Hepatocyte (in vitro differentiated cells): ENCODE data around the gene SIGLEC5. TPM values are rescaled to one million over a fixed set of nuclear protein-coding genes. Genes with fewer than 3 reads are reported as not detected.

ENCODE experiments used
- DNase-seq: peaks from one replicate; pipeline ENCODE4 v3.0.0-alpha.2; 2016; ENCODE audit warnings: low spot score
- H2AFZ ChIP-seq: fragments of 200-600 bp; sonication (generic); 2 replicates; pipeline ENCODE4 v1.6.0; 2016; ENCODE audit warnings: antibody characterized with exemption, mild to moderate bottlenecking
- H3K27ac ChIP-seq: fragments of 200-600 bp; sonication (generic); 2 replicates; pipeline ENCODE4 v1.5.1; 2016; ENCODE audit warnings: mild to moderate bottlenecking
- H3K27me3 ChIP-seq: fragments of 200-600 bp; sonication (generic); 2 replicates; pipeline ENCODE4 v1.6.1; 2016
- H3K36me3 ChIP-seq: fragments of 200-600 bp; sonication (generic); replicated peaks from 2 replicates; pipeline ENCODE4 v1.5.1; 2016; ENCODE audit warnings: low read depth; ENCODE audit not compliant: insufficient read depth
- H3K4me1 ChIP-seq: fragments of 200-600 bp; sonication (generic); 2 replicates; pipeline ENCODE4 v1.5.1; 2016; ENCODE audit warnings: mild to moderate bottlenecking, moderate library complexity; ENCODE audit not compliant: insufficient read depth
- H3K4me2 ChIP-seq: fragments of 200-600 bp; sonication (generic); 2 replicates; pipeline ENCODE4 v1.6.0; 2016
- H3K4me3 ChIP-seq: fragments of 200-600 bp; sonication (generic); 2 replicates; pipeline ENCODE4 v1.5.1; 2016; ENCODE audit warnings: mild to moderate bottlenecking
- H3K79me2 ChIP-seq: fragments of 200-600 bp; sonication (generic); 2 replicates; pipeline ENCODE4 v1.6.0; 2017; ENCODE audit warnings: mild to moderate bottlenecking
- H3K9me2 ChIP-seq: fragments of 200-600 bp; sonication (generic); replicated peaks from 2 replicates; pipeline ENCODE4 v1.6.0; 2017; ENCODE audit warnings: mild to moderate bottlenecking; ENCODE audit not compliant: insufficient read depth
- H3K9me3 ChIP-seq: fragments of 200-600 bp; sonication (generic); 2 replicates; pipeline ENCODE4 v1.5.1; 2016; ENCODE audit warnings: low read depth, mild to moderate bottlenecking
- H4K20me1 ChIP-seq: fragments of 200-600 bp; sonication (generic); 2 replicates; pipeline ENCODE4 v1.6.0; 2016; ENCODE audit warnings: mild to moderate bottlenecking; ENCODE audit not compliant: insufficient read depth, poor library complexity, severe bottlenecking
- CTCF ChIP-seq: fragments of 200-600 bp; sonication (generic); IDR thresholded peaks from 2 replicates; pipeline ENCODE4 v1.5.1; 2016; ENCODE audit warnings: antibody characterized with exemption, mild to moderate bottlenecking; ENCODE audit not compliant: poor library complexity
- EZH2 ChIP-seq: fragments of 200-600 bp; sonication (generic); IDR thresholded peaks from 2 replicates; pipeline ENCODE4 v1.6.1; 2016; ENCODE audit warnings: antibody characterized with exemption, mild to moderate bottlenecking, borderline replicate concordance
- EZH2phosphoT487 ChIP-seq: fragments of 200-600 bp; sonication (generic); IDR thresholded peaks from one replicate; pipeline ENCODE4 v1.6.1; 2018; ENCODE audit warnings: antibody characterized with exemption, mild to moderate bottlenecking, low read depth, moderate library complexity; ENCODE audit not compliant: unreplicated experiment, severe bottlenecking
- WGBS: methylation state at CpG from one replicate; pipeline ENCODE4 v1.1.6; 2016; ENCODE audit warnings: low lambda C conversion rate; ENCODE audit errors: missing lambda C conversion rate; 5-methylcytosine and 5-hydroxymethylcytosine counted together
- polyA plus RNA-seq: library from polyadenylated mRNA; unstranded; fragments of >200 nt; fragmentation: Nextera tagmentation; extraction: Ambion mirVana; gene quantifications from 2 replicates; pipeline ENCODE4 v1.2.1, GENCODE V29; 2016
- total RNA-seq: library from RNA; depleted of rRNA; stranded (reverse); fragments of >200 nt; gene quantifications from 2 replicates; pipeline ENCODE4 v1.2.3, GENCODE V29; 2014

The SIGLEC5 gene
- total and polyA plus RNA-seq, 2 experiments from 2014 or later, result not detected

GRCh38 chr19:51568456-51568855, 61.7 kb downstream of the SIGLEC5 start:
- Histone ChIP-seq H2AFZ (no peak overlapping the region), H3K9me2 (no peaks in the 10 kb centered on the region), H3K4me3 (no peak overlapping the region), H3K4me1 (no peaks in the 10 kb centered on the region), H3K9me3 (no peaks in the 10 kb centered on the region), H4K20me1 (no peaks in the 10 kb centered on the region), H3K27me3 (no peaks in the 10 kb centered on the region), H3K79me2 (peaks cover 10% of the 10 kb centered on the region), H3K36me3 (no peaks in the 10 kb centered on the region), H3K27ac (no peak overlapping the region), H3K4me2 (no peak overlapping the region)
- DNase-seq, result no peak
- no peak for TF ChIP-seq CTCF
- TF ChIP-seq EZH2phosphoT487, result no peak
- TF ChIP-seq EZH2, result no peak
- WGBS, result 68% methylated on average over 1 of the region's 1 CpG

DNA sequence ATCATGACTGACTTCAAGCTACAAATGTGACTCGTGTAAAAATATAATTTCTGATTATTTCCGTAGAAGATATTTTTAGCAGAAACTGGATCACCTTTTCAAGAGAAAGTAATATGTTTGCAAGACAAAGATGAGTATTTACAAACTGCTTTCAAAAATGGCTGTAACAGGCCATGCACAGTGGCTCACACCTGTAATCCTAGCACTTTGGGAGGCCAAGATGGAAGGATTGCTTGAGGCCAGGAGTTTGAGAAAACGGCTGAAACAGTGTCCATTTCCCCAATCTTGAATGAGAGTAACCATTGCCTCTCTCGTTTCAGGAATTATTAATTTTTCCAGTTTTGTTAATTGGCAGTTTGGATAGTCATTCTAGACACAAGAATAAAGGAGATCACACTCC, 62.6 kb downstream of the SIGLEC5 start:
- no peak for DNase-seq
- no peaks in the 10 kb centered on the region for H3K36me3 ChIP-seq
- WGBS, result 75% methylated on average over 4 of the region's 4 CpGs
- H2AFZ ChIP-seq, result no peak overlapping the region
- H3K9me3 ChIP-seq, result no peaks in the 10 kb centered on the region
- H3K27me3 ChIP-seq, result no peaks in the 10 kb centered on the region
- no peak overlapping the region for H3K4me3 ChIP-seq
- TF ChIP-seq CTCF (no peak), EZH2phosphoT487 (no peak), EZH2 (no peak)
- H3K27ac ChIP-seq, result no peak overlapping the region
- no peak overlapping the region for H3K4me2 ChIP-seq
- H3K9me2 ChIP-seq, result no peaks in the 10 kb centered on the region
- H3K79me2 ChIP-seq, result peaks cover 7% of the 10 kb centered on the region
- no peaks in the 10 kb centered on the region for H3K4me1 ChIP-seq
- no peaks in the 10 kb centered on the region for H4K20me1 ChIP-seq

DNA sequence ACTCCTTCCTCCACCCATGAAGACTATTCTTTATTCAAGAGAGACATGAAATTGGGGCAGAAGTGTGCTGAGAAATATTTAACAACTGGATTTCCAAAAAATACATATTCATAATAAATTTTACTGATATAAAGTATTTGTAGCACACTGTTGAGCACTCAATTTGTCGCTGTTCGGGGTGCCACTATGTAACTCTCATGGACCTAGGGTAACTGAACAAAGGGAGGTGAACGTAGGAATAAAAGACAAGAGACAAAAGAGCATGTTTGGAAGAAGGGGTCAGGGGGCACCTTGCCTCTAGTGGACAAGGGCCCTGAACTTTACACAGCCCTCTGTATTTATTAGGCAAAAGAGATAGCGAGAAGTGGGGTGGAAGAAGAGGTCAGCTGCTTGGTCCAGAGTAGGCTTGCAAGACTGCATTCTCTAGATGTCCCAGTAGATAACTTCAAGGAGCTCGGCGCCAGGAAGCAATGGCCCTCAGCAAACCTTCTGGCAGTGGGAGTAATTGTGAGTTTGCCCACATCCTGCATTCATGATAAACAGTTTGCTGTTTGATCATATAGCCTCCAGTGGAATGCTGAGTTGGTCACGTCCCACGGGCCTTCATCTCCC, 63.6 kb downstream of the SIGLEC5 start:
- WGBS, result 75% methylated on average over 8 of the region's 8 CpGs
- H3K4me3 ChIP-seq, result no peak overlapping the region
- H2AFZ ChIP-seq, result no peak overlapping the region
- no peak overlapping the region for H3K27ac ChIP-seq
- H3K79me2 ChIP-seq, result peaks cover under 1% of the 10 kb centered on the region
- H3K9me2 ChIP-seq, result no peaks in the 10 kb centered on the region
- no peaks in the 10 kb centered on the region for H3K36me3 ChIP-seq
- H4K20me1 ChIP-seq, result no peaks in the 10 kb centered on the region
- H3K9me3 ChIP-seq, result no peaks in the 10 kb centered on the region
- H3K27me3 ChIP-seq, result no peaks in the 10 kb centered on the region
- no peak for DNase-seq
- TF ChIP-seq CTCF (no peak), EZH2phosphoT487 (no peak), EZH2 (no peak)
- H3K4me2 ChIP-seq, result no peak overlapping the region
- H3K4me1 ChIP-seq, result no peaks in the 10 kb centered on the region

GRCh38 chr19:51565583-51565982, 64.6 kb downstream of the SIGLEC5 start:
- TF ChIP-seq CTCF, result no peak
- no peak for TF ChIP-seq EZH2phosphoT487
- no peak for TF ChIP-seq EZH2
- Histone ChIP-seq H3K79me2 (no peaks in the 10 kb centered on the region), H4K20me1 (no peaks in the 10 kb centered on the region), H3K27me3 (no peaks in the 10 kb centered on the region), H3K9me3 (no peaks in the 10 kb centered on the region), H3K36me3 (no peaks in the 10 kb centered on the region), H3K27ac (no peak overlapping the region), H3K4me1 (no peaks in the 10 kb centered on the region), H3K9me2 (no peaks in the 10 kb centered on the region), H2AFZ (no peak overlapping the region), H3K4me3 (no peak overlapping the region), H3K4me2 (no peak overlapping the region)
- 61% methylated on average over 3 of the region's 4 CpGs for WGBS
- DNase-seq, result no peak
